ENCODE measurements around the gene ERC1.
"Not testable (repeated sequence)": the region's sequence is repeated elsewhere in the genome, so short reads cannot be mapped to it uniquely, and the experiment has no call there.

The ERC1 gene

GRCh38 chr12:1083151-1083888 is 92.3 kb downstream of the ERC1 start:
- Histone ChIP-seq H3K27ac (ENCODE audit: low read length) (no peak overlapping the region), H3K9me3 (ENCODE audit: control insufficient read depth, low read depth, low read length) (no peaks in the 10 kb centered on the region), H3K36me3 (ENCODE audit: control insufficient read depth, low read depth, low read length) (no peaks in the 10 kb centered on the region), H3K4me1 (ENCODE audit: control insufficient read depth, low read depth, low read length) (peaks cover 7% of the 10 kb centered on the region), H3K9ac (ENCODE audit: low read length) (no peak overlapping the region), H3K27me3 (ENCODE audit: control insufficient read depth, insufficient read depth, low read length) (no peaks in the 10 kb centered on the region), H3K4me3 (ENCODE audit: low read length) (no peak overlapping the region)

- H3K36me3 ChIP-seq (ENCODE audit: control insufficient read depth, low read depth, low read length), result no peaks in the 10 kb centered on the region
- H3K4me3 ChIP-seq (ENCODE audit: low read length), result no peak overlapping the region
These were observed 92.9 kb downstream of the ERC1 start for GRCh38 chr12:1083889-1084262.

GRCh38 chr12:1091350-1091749 is 100.3 kb downstream of the ERC1 start:
- Histone ChIP-seq H3K4me3 (ENCODE audit: low read length) (no peak overlapping the region), H3K36me3 (ENCODE audit: control insufficient read depth, low read depth, low read length) (no peaks in the 10 kb centered on the region), H3K9me3 (ENCODE audit: control insufficient read depth, low read depth, low read length) (no peaks in the 10 kb centered on the region), H3K9ac (ENCODE audit: low read length) (no peak overlapping the region), H3K27ac (ENCODE audit: low read length) (no peak overlapping the region), H3K27me3 (ENCODE audit: control insufficient read depth, insufficient read depth, low read length) (no peaks in the 10 kb centered on the region), H3K4me1 (ENCODE audit: control insufficient read depth, low read depth, low read length) (no peaks in the 10 kb centered on the region)

More at GRCh38 chr12:1083889-1084262, 92.9 kb downstream of the ERC1 start:
- Histone ChIP-seq H3K9me3 (ENCODE audit: control insufficient read depth, low read depth, low read length) (no peaks in the 10 kb centered on the region), H3K27me3 (ENCODE audit: control insufficient read depth, insufficient read depth, low read length) (no peaks in the 10 kb centered on the region), H3K9ac (ENCODE audit: low read length) (no peak overlapping the region), H3K27ac (ENCODE audit: low read length) (no peak overlapping the region), H3K4me1 (ENCODE audit: control insufficient read depth, low read depth, low read length) (peaks cover 7% of the 10 kb centered on the region)

DNA sequence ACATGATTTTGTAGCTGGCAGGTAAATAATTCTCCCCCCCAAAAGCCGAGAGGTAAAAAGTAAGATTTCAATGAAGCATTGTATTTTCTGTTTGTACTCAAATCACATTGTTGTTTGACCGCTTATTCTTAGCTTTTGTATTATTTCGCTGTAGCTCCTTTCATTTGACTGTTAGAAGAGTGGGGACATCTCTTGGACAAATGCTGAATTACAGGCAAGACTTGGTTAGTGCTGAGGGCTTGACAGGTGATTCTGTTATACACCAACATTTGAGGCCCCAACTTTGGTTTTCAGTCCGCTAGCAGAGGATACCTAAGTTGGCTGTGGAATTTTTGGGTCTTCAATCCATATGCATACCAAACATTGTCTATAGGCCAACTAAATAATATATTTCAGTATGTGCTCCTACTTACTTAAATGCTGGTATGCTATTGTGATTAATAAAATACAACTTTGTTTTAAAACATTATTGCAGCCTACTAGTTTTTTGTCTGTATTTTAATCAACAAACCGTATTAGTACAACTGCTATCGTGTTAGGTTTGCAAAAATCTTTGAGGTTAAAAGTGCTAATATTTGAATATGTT is 102.2 kb downstream of the ERC1 start:
- Histone ChIP-seq H3K4me3 (ENCODE audit: low read length) (no peak overlapping the region), H3K4me1 (ENCODE audit: control insufficient read depth, low read depth, low read length) (no peaks in the 10 kb centered on the region), H3K27ac (ENCODE audit: low read length) (no peak overlapping the region), H3K9me3 (ENCODE audit: control insufficient read depth, low read depth, low read length) (no peaks in the 10 kb centered on the region), H3K27me3 (ENCODE audit: control insufficient read depth, insufficient read depth, low read length) (no peaks in the 10 kb centered on the region), H3K9ac (ENCODE audit: low read length) (no peak overlapping the region), H3K36me3 (ENCODE audit: control insufficient read depth, low read depth, low read length) (no peaks in the 10 kb centered on the region)

GRCh38 chr12:1094714-1095113 is 103.7 kb downstream of the ERC1 start:
- Histone ChIP-seq H3K4me1 (ENCODE audit: control insufficient read depth, low read depth, low read length) (no peaks in the 10 kb centered on the region), H3K4me3 (ENCODE audit: low read length) (no peak overlapping the region), H3K9ac (ENCODE audit: low read length) (no peak overlapping the region), H3K9me3 (ENCODE audit: control insufficient read depth, low read depth, low read length) (no peaks in the 10 kb centered on the region), H3K27ac (ENCODE audit: low read length) (no peak overlapping the region), H3K36me3 (ENCODE audit: control insufficient read depth, low read depth, low read length) (no peaks in the 10 kb centered on the region), H3K27me3 (ENCODE audit: control insufficient read depth, insufficient read depth, low read length) (no peaks in the 10 kb centered on the region)

DNA sequence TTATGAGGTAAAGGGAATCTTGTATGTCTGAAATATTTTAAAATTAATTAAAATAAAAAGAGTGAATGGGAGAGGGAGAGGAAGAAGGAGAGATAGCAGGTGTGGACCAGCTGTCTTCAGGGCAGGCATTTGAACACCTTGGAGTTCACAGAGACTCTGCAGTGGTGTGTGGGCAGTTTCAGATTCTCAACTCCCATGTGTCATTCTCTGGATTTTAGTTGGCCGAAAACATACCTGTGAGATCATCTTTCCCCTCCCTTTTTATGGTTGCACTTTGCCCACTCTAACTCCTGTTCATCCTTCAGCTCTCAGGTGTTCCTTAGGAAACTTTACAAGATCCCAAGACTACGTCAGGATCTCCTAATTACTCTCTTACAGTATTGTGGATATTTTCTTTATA is 108.1 kb downstream of the ERC1 start:
- H3K4me3 ChIP-seq (ENCODE audit: low read length), result no peak overlapping the region
- H3K4me1 ChIP-seq (ENCODE audit: control insufficient read depth, low read depth, low read length), result peaks cover 8% of the 10 kb centered on the region
- no peaks in the 10 kb centered on the region for H3K36me3 ChIP-seq (ENCODE audit: control insufficient read depth, low read depth, low read length)
- no peaks in the 10 kb centered on the region for H3K9me3 ChIP-seq (ENCODE audit: control insufficient read depth, low read depth, low read length)
- no peaks in the 10 kb centered on the region for H3K27me3 ChIP-seq (ENCODE audit: control insufficient read depth, insufficient read depth, low read length)
- no peak overlapping the region for H3K9ac ChIP-seq (ENCODE audit: low read length)
- no peak overlapping the region for H3K27ac ChIP-seq (ENCODE audit: low read length)

DNA sequence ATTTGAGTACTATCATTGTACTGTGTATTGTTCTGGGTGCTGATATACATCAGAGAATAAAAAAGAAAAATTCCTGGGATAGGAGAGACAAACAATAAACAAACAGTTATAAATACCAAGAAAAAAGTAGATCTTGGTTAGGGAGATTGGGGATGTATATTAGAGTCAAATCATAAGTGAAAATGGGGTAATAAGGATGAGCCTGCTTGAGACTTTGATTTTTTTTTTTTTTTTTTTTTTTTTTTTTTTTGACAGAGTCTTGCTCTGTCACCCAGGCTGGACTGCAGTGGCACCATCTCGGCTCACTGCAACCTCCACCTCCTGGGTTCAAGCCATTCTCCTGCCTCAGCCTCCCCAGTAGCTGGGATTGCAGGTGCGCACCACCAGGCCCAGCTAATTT is 108.6 kb downstream of the ERC1 start:
- H3K4me1 ChIP-seq (ENCODE audit: control insufficient read depth, low read depth, low read length); H3K36me3 ChIP-seq (ENCODE audit: control insufficient read depth, low read depth, low read length); H3K27ac ChIP-seq (ENCODE audit: low read length); H3K4me3 ChIP-seq (ENCODE audit: low read length); H3K27me3 ChIP-seq (ENCODE audit: control insufficient read depth, insufficient read depth, low read length); H3K9ac ChIP-seq (ENCODE audit: low read length); H3K9me3 ChIP-seq (ENCODE audit: control insufficient read depth, low read depth, low read length): not testable (repeated sequence)

DNA sequence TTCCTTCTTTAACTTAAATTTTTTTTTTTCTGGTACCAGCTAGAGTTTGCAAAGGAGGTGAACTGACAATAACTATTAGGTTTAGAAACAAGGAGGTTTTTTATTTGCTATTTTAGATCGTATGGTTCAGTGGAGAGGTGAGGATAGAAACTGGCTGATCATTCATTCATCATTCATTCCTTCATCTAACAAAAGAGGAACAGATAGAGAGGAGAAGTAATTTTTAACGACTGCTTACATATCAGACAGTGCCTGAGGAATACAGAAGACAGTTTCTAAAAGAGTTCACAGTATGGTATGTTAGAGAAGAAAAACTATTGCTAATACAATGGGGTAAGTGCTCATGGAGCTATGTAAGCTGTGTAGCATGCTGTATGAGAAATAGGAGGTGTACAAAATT is 111.1 kb downstream of the ERC1 start:
- Histone ChIP-seq H3K36me3 (ENCODE audit: control insufficient read depth, low read depth, low read length) (no peaks in the 10 kb centered on the region), H3K9ac (ENCODE audit: low read length) (no peak overlapping the region), H3K9me3 (ENCODE audit: control insufficient read depth, low read depth, low read length) (no peaks in the 10 kb centered on the region), H3K4me1 (ENCODE audit: control insufficient read depth, low read depth, low read length) (peaks cover 8% of the 10 kb centered on the region), H3K27me3 (ENCODE audit: control insufficient read depth, insufficient read depth, low read length) (no peaks in the 10 kb centered on the region), H3K27ac (ENCODE audit: low read length) (no peak overlapping the region), H3K4me3 (ENCODE audit: low read length) (no peak overlapping the region)

DNA sequence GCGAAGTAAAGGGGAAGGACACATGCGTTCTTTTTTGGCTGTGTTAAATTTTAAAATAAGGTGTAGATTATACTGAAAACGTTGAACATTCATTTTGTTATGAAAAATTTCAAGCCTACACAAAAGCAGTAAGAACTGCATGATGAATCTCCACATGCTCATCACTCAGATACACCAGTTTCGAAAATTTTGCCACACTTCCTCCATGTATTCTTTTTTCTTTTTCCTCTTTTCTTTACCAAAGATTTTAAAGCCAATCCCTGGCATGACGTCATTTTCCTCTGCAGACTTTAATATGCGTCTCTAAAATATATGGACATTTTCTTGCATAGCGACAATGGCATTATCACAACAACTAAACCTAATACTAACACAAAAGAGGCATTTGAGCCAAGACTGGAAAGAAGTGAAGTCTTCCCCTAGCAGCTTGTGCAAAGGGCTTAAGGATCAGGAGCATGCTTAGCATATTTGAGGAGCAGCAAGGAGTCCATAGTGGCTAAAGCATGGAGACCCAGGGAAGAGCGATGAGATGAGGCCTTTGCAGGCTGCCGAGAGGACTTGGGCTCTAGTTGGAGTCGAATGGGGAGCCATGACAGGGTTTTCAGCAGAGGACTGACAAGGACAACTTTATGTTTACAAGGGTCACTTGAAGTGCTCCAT is 111.9 kb downstream of the ERC1 start:
- Histone ChIP-seq H3K27ac (ENCODE audit: low read length) (no peak overlapping the region), H3K36me3 (ENCODE audit: control insufficient read depth, low read depth, low read length) (no peaks in the 10 kb centered on the region), H3K27me3 (ENCODE audit: control insufficient read depth, insufficient read depth, low read length) (no peaks in the 10 kb centered on the region), H3K4me3 (ENCODE audit: low read length) (no peak overlapping the region), H3K9me3 (ENCODE audit: control insufficient read depth, low read depth, low read length) (no peaks in the 10 kb centered on the region), H3K4me1 (ENCODE audit: control insufficient read depth, low read depth, low read length) (peaks cover 8% of the 10 kb centered on the region), H3K9ac (ENCODE audit: low read length) (no peak overlapping the region)

GRCh38 chr12:1103632-1104031 is 112.6 kb downstream of the ERC1 start:
- Histone ChIP-seq H3K9ac (ENCODE audit: low read length) (no peak overlapping the region), H3K4me3 (ENCODE audit: low read length) (no peak overlapping the region), H3K9me3 (ENCODE audit: control insufficient read depth, low read depth, low read length) (no peaks in the 10 kb centered on the region), H3K27ac (ENCODE audit: low read length) (no peak overlapping the region), H3K4me1 (ENCODE audit: control insufficient read depth, low read depth, low read length) (peaks cover 8% of the 10 kb centered on the region), H3K36me3 (ENCODE audit: control insufficient read depth, low read depth, low read length) (no peaks in the 10 kb centered on the region), H3K27me3 (ENCODE audit: control insufficient read depth, insufficient read depth, low read length) (no peaks in the 10 kb centered on the region)

GRCh38 chr12:1104088-1104800 is 113.2 kb downstream of the ERC1 start:
- no peak overlapping the region for H3K27ac ChIP-seq (ENCODE audit: low read length)
- no peaks in the 10 kb centered on the region for H3K9me3 ChIP-seq (ENCODE audit: control insufficient read depth, low read depth, low read length)

More at GRCh38 chr12:1104088-1104800, 113.2 kb downstream of the ERC1 start:
- Histone ChIP-seq H3K36me3 (ENCODE audit: control insufficient read depth, low read depth, low read length) (no peaks in the 10 kb centered on the region), H3K9ac (ENCODE audit: low read length) (no peak overlapping the region), H3K27me3 (ENCODE audit: control insufficient read depth, insufficient read depth, low read length) (no peaks in the 10 kb centered on the region), H3K4me3 (ENCODE audit: low read length) (no peak overlapping the region), H3K4me1 (ENCODE audit: control insufficient read depth, low read depth, low read length) (peaks cover 8% of the 10 kb centered on the region)

Data from iPS-18a (cell line).